Uterus (tissue), 2 donors: ENCODE results near the gene NELL1.

Experiments
- CTCF ChIP-seq, 4 experiments: fragments of 200-600 bp in 2 of 4; fragments of 450-650 bp in 2 of 4; sonication (generic) in 2 of 4; IDR thresholded peaks; one replicate each; pipeline ENCODE4 v1.5.1; 2016 to 2019; ENCODE audit warnings: antibody characterized with exemption in 4 of 4, mild to moderate bottlenecking in 2 of 4, moderate library complexity in 1 of 4
- POLR2A ChIP-seq, 2 donors: fragments of 450-650 bp; IDR thresholded peaks; one replicate each; pipeline ENCODE4 v1.6.1; 2016; ENCODE audit warnings: antibody characterized with exemption in 2 of 2, mild to moderate bottlenecking in 1 of 2, moderate library complexity in 1 of 2

- TF ChIP-seq CTCF (IDR thresholded peaks at IDR 0.05) (no peak), POLR2A (IDR thresholded peaks at IDR 0.05) (no peak)
Observed at GRCh38 chr11:20654038-20654437, 15.3 kb upstream of the NELL1 start.
